ENCODE measurements around the gene TDRD9.

- TF ChIP-seq CTCF (IDR thresholded peaks at IDR 0.05; ENCODE audit: low read length) = no peak
- TF ChIP-seq EZH2 (IDR thresholded peaks at IDR 0.05; ENCODE audit: borderline replicate concordance, low read length) = no peak
These were observed 138.6 kb downstream of the TDRD9 start for GRCh38 chr14:104066719-104067295.
